HepG2 (cell line): ENCODE data around the gene LCN2. TPM values are rescaled to one million over a fixed set of nuclear protein-coding genes. Genes with fewer than 3 reads are reported as not detected.
A peak's percentile ranks its signal among the peaks of the same experiment; 100 is the strongest.

Experiments
- CC2D1A ChIP-seq: sonication (generic); formaldehyde crosslinking; IDR thresholded peaks from 2 replicates; pipeline ENCODE4 v1.8.1; 2023; ENCODE audit warnings: mild to moderate bottlenecking, missing genetic modification reagents
- CTCF ChIP-seq: sonication (generic); formaldehyde crosslinking; IDR thresholded peaks from 2 replicates; pipeline ENCODE4 v1.5.0; 2020; ENCODE audit warnings: mild to moderate bottlenecking, missing genetic modification reagents, moderate library complexity
- JDP2 ChIP-seq: sonication (generic); formaldehyde crosslinking; IDR thresholded peaks from 2 replicates; pipeline ENCODE4 v1.8.1; 2022; ENCODE audit warnings: missing genetic modification reagents, borderline replicate concordance
- RFXANK ChIP-seq: IDR thresholded peaks from 2 replicates; pipeline ENCODE4 v1.6.1; 2016
- SMYD3 ChIP-seq: sonication (generic); formaldehyde crosslinking; IDR thresholded peaks from 2 replicates; pipeline ENCODE4 v1.8.1; 2023; ENCODE audit warnings: mild to moderate bottlenecking, missing genetic modification reagents
- ZBTB26 ChIP-seq: IDR thresholded peaks from 2 replicates; pipeline ENCODE4 v1.6.1; 2016; ENCODE audit warnings: missing compliant biosample characterization, missing genetic modification reagents, borderline replicate concordance
- ZNF33A ChIP-seq: sonication (generic); formaldehyde crosslinking; IDR thresholded peaks from 2 replicates; pipeline ENCODE4 v1.5.1; 2020; ENCODE audit warnings: missing genetic modification reagents, mild to moderate bottlenecking, moderate library complexity, borderline replicate concordance
- ZNF407 ChIP-seq: sonication (generic); formaldehyde crosslinking; IDR thresholded peaks from one replicate; pipeline ENCODE4 v1.5.1; 2020; ENCODE audit warnings: mild to moderate bottlenecking, missing genetic modification reagents; ENCODE audit errors: not compliant biosample characterization
- ZNF431 ChIP-seq: sonication (generic); formaldehyde crosslinking; IDR thresholded peaks from 2 replicates; pipeline ENCODE4 v1.9.0; 2022; ENCODE audit warnings: missing genetic modification reagents, low read depth, mild to moderate bottlenecking, borderline replicate concordance
- ZNF609 ChIP-seq: sonication (generic); formaldehyde crosslinking; IDR thresholded peaks from 2 replicates; pipeline ENCODE4 v1.4.0; 2020; ENCODE audit warnings: mild to moderate bottlenecking, missing genetic modification reagents, borderline replicate concordance
- ZNF766 ChIP-seq: sonication (generic); formaldehyde crosslinking; IDR thresholded peaks from 2 replicates; pipeline ENCODE4 v1.5.0; 2020; ENCODE audit warnings: missing genetic modification reagents, borderline replicate concordance
- polyA plus RNA-seq, 8 experiments: library from polyadenylated mRNA; depleted of rRNA in 3 of 8; stranded (reverse) in 7 of 8; unstranded in 1 of 8; fragments of >200 nt; fragmentation: Illumina TruSeq in 4 of 8; extraction: Trizol in 4 of 8; gene quantifications; 2 replicates each; pipeline versions ENCODE4 v1.2.1 to v1.2.3, GENCODE V29; 2011 to 2016; ENCODE audit warnings: low read depth in 4 of 8, missing spikeins in 1 of 8, mixed read lengths in 1 of 8; ENCODE audit not compliant: insufficient read depth in 1 of 8
- total RNA-seq, 5 experiments: library from RNA; depleted of rRNA; stranded (reverse); fragments of >200 nt; fragmentation: Illumina TruSeq; extraction: Trizol; gene quantifications; 2 replicates each; pipeline ENCODE4 v1.2.3, GENCODE V29; 2016; ENCODE audit warnings: low read depth in 1 of 5

LCN2 gene
- total and polyA plus RNA-seq, 2 of the 13 experiments (the other 11 are each of a cell fraction or from before 2014, with no cell fraction given): 0.38 to 1.4 TPM

GRCh38 chr9:128117613-128118471, 31.4 kb upstream of the LCN2 start (continued):
- TF ChIP-seq ZNF33A (CRISPR knock-in tag) (no peak), ZNF407 (CRISPR knock-in tag) (no peak), ZBTB26 (peak; percentile 70), ZNF431 (no peak), ZNF609 (CRISPR knock-in tag) (no peak), RFXANK (CRISPR knock-in tag) (no peak), SMYD3 (CRISPR knock-in tag) (no peak), ZNF766 (CRISPR knock-in tag) (no peak), JDP2 (no peak), CTCF (CRISPR knock-in tag) (peak; percentile 100), CC2D1A (no peak)
